HepG2 (cell line): ENCODE results near the gene USE1. TPM values are rescaled to one million over a fixed set of nuclear protein-coding genes. Genes with fewer than 3 reads are reported as not detected.

Experiments used
- ETV6 ChIP-seq: sonication (generic); formaldehyde crosslinking; conservative IDR thresholded peaks from 2 replicates; pipeline ENCODE4 v1.4.0; 2020; ENCODE audit warnings: missing genetic modification reagents
- HBP1 ChIP-seq: IDR thresholded peaks from 2 replicates; pipeline ENCODE4 v1.6.1; 2016; ENCODE audit warnings: low read depth, control low read depth
- MNT ChIP-seq: fragments of 450-650 bp; IDR thresholded peaks from 2 replicates; pipeline ENCODE4 v1.6.1; 2016
- NRL ChIP-seq: sonication (generic); formaldehyde crosslinking; IDR thresholded peaks from 2 replicates; pipeline ENCODE4 v1.5.0; 2020; ENCODE audit warnings: missing genetic modification reagents, mild to moderate bottlenecking, moderate library complexity, borderline replicate concordance
- RBAK ChIP-seq: sonication (generic); formaldehyde crosslinking; IDR thresholded peaks from 2 replicates; pipeline ENCODE4 v1.5.1; 2020; ENCODE audit warnings: mild to moderate bottlenecking, missing genetic modification reagents
- SMARCC2 ChIP-seq: fragments of 450-650 bp; IDR thresholded peaks from 2 replicates; pipeline ENCODE4 v1.6.1; 2017; ENCODE audit warnings: antibody characterized with exemption, mild to moderate bottlenecking
- SNAPC4 ChIP-seq: sonication (generic); formaldehyde crosslinking; IDR thresholded peaks from 2 replicates; pipeline ENCODE4 v1.4.0; 2020; ENCODE audit warnings: mild to moderate bottlenecking, missing genetic modification reagents
- SOX6 ChIP-seq, 2 experiments: fragments of 450-650 bp in 1 of 2; sonication (generic) in 1 of 2; formaldehyde crosslinking in 1 of 2; IDR thresholded peaks; 2 replicates each; pipeline versions ENCODE4 v1.4.0 to v1.6.1; 2017 to 2020; ENCODE audit warnings: antibody characterized with exemption in 1 of 2, mild to moderate bottlenecking in 1 of 2, missing genetic modification reagents in 1 of 2
- SP1 ChIP-seq, 2 experiments: fragments of 450-650 bp in 1 of 2; sonication (generic) in 1 of 2; formaldehyde crosslinking in 1 of 2; IDR thresholded peaks; 2 replicates each; pipeline versions ENCODE4 v1.4.0 to v1.6.1; 2016 to 2020; ENCODE audit warnings: missing genetic modification reagents in 1 of 2
- SRSF1 ChIP-seq: fragments of 200-400 bp; formaldehyde crosslinking; optimal IDR thresholded peaks from 2 replicates; pipeline ENCODE3; 2017; ENCODE audit warnings: mild to moderate bottlenecking, low read depth, low read length, moderate library complexity
- ZBTB34 ChIP-seq: sonication (generic); formaldehyde crosslinking; IDR thresholded peaks from 2 replicates; pipeline ENCODE4 v1.8.0; 2022; ENCODE audit warnings: mild to moderate bottlenecking, missing genetic modification reagents
- ZBTB44 ChIP-seq: sonication (generic); formaldehyde crosslinking; IDR thresholded peaks from 2 replicates; pipeline ENCODE4 v1.4.0; 2020; ENCODE audit warnings: missing genetic modification reagents
- ZNF569 ChIP-seq: sonication (generic); formaldehyde crosslinking; IDR thresholded peaks from 2 replicates; pipeline ENCODE4 v1.5.0; 2020; ENCODE audit warnings: mild to moderate bottlenecking, missing genetic modification reagents, moderate library complexity, borderline replicate concordance
- ZNF746 ChIP-seq: sonication (generic); formaldehyde crosslinking; IDR thresholded peaks from 2 replicates; pipeline ENCODE4 v1.8.0; 2022; ENCODE audit warnings: mild to moderate bottlenecking, missing genetic modification reagents
- ZNF782 ChIP-seq: sonication (generic); formaldehyde crosslinking; IDR thresholded peaks from 2 replicates; pipeline ENCODE4 v1.4.0; 2020; ENCODE audit warnings: missing genetic modification reagents, mild to moderate bottlenecking, borderline replicate concordance
- ZZZ3 ChIP-seq: sonication (generic); formaldehyde crosslinking; IDR thresholded peaks from 2 replicates; pipeline ENCODE4 v1.4.0; 2020; ENCODE audit warnings: missing genetic modification reagents, mild to moderate bottlenecking, borderline replicate concordance
- polyA plus RNA-seq, 8 experiments: library from polyadenylated mRNA; depleted of rRNA in 3 of 8; stranded (reverse) in 7 of 8; unstranded in 1 of 8; fragments of >200 nt; fragmentation: Illumina TruSeq in 4 of 8; extraction: Trizol in 4 of 8; gene quantifications; 2 replicates each; pipeline versions ENCODE4 v1.2.1 to v1.2.3, GENCODE V29; 2011 to 2016; ENCODE audit warnings: low read depth in 4 of 8, missing spikeins in 1 of 8, mixed read lengths in 1 of 8; ENCODE audit not compliant: insufficient read depth in 1 of 8
- total RNA-seq, 5 experiments: library from RNA; depleted of rRNA; stranded (reverse); fragments of >200 nt; fragmentation: Illumina TruSeq; extraction: Trizol; gene quantifications; 2 replicates each; pipeline ENCODE4 v1.2.3, GENCODE V29; 2016; ENCODE audit warnings: low read depth in 1 of 5

USE1 gene
- total and polyA plus RNA-seq, 2 of the 13 experiments (the other 11 are each of a cell fraction or from before 2014, with no cell fraction given), result 9.9 to 17.6 TPM

- TF ChIP-seq HBP1 (CRISPR knock-in tag), result 0 out of 2 replicates have a peak, but pooled peaks have one; percentile 78
- no peak for TF ChIP-seq SNAPC4 (CRISPR knock-in tag)
- no peak for TF ChIP-seq RBAK
- no peak for TF ChIP-seq ZNF569 (CRISPR knock-in tag)
- TF ChIP-seq SP1 (IDR thresholded peaks at IDR 0.05), result no peak
- peak; percentile 61 for TF ChIP-seq SP1 (CRISPR knock-in tag; IDR thresholded peaks at IDR 0.05)
- TF ChIP-seq SOX6 (IDR thresholded peaks at IDR 0.05), result no peak
- TF ChIP-seq SOX6 (CRISPR knock-in tag; IDR thresholded peaks at IDR 0.05), result peak; percentile 96
- peak; percentile 90; the same call in 1 of the 2 replicates for TF ChIP-seq ZZZ3
- no peak for TF ChIP-seq SMARCC2
- no peak for TF ChIP-seq ZBTB44 (CRISPR knock-in tag)
- peak; percentile 97 for TF ChIP-seq ZNF746 (CRISPR knock-in tag)
- peak; percentile 82; the same call in 1 of the 2 replicates for TF ChIP-seq NRL (CRISPR knock-in tag)
- TF ChIP-seq SRSF1, result no peak
- peak; percentile 71; the same call in 1 of the 2 replicates for TF ChIP-seq ETV6
- TF ChIP-seq ZNF782 (CRISPR knock-in tag), result peak; percentile 62; the same call in 1 of the 2 replicates
- 0 out of 2 replicates have a peak, but pooled peaks have one; percentile 39 for TF ChIP-seq ZBTB34 (CRISPR knock-in tag)
- no peak for TF ChIP-seq MNT
These were observed 33.0 kb downstream of the USE1 start (continued) for GRCh38 chr19:17248011-17248776.
